22Rv1 (cell line): ENCODE measurements around the gene EMILIN1.

ENCODE experiments used
- CTCF ChIP-seq: fragments of 450-650 bp; IDR thresholded peaks from 2 replicates; pipeline ENCODE4 v1.5.1; 2017; ENCODE audit warnings: mild to moderate bottlenecking
- ZFX ChIP-seq: fragments of 450-650 bp; IDR thresholded peaks from 2 replicates; pipeline ENCODE4 v1.6.1; 2017; ENCODE audit warnings: antibody characterized with exemption, borderline replicate concordance

- TF ChIP-seq CTCF (no peak), ZFX (no peak)
These were observed 10.2 kb downstream of the EMILIN1 start for GRCh38 chr2:27088634-27089033.
